ENCODE results near the gene GSTM4.

- no peak for TF ChIP-seq CTCF (IDR thresholded peaks at IDR 0.05)
- TF ChIP-seq ZFX (IDR thresholded peaks at IDR 0.05; ENCODE audit: borderline replicate concordance): no peak
Measured at GRCh38 chr1:109652402-109652801, 3.5 kb upstream of the GSTM4 start.

Measured in 22Rv1 (cell line).